SK-N-SH treated with all-trans-retinoic acid at 6 μM for 48 hours (cell line): Measurements from ENCODE around the gene HTT.

Experiments used
- ARNTL ChIP-seq: fragments of 450-650 bp; formaldehyde crosslinking; IDR thresholded peaks from 2 replicates; pipeline ENCODE4 v1.5.0; 2020; ENCODE audit warnings: low read depth, mild to moderate bottlenecking, moderate library complexity, borderline replicate concordance
- SNAI2 ChIP-seq: fragments of 250-450 bp; sonication (Bioruptor Pico); IDR thresholded peaks from 2 replicates; pipeline ENCODE4 v1.5.0; 2020; ENCODE audit warnings: mild to moderate bottlenecking, moderate library complexity
- TCF4 ChIP-seq: fragments of 250-450 bp; sonication (Bioruptor Pico); IDR thresholded peaks from 2 replicates; pipeline ENCODE4 v1.8.0; 2021; ENCODE audit warnings: mild to moderate bottlenecking, moderate library complexity, borderline replicate concordance
- ZC3H10 ChIP-seq: fragments of 250-450 bp; sonication (Bioruptor Pico); IDR thresholded peaks from 2 replicates; pipeline ENCODE4 v1.5.1; 2021; ENCODE audit warnings: mild to moderate bottlenecking, moderate library complexity
- ZFP3 ChIP-seq: fragments of 250-450 bp; sonication (Bioruptor Pico); IDR thresholded peaks from 2 replicates; pipeline ENCODE4 v1.5.0; 2020; ENCODE audit warnings: mild to moderate bottlenecking, moderate library complexity

DNA sequence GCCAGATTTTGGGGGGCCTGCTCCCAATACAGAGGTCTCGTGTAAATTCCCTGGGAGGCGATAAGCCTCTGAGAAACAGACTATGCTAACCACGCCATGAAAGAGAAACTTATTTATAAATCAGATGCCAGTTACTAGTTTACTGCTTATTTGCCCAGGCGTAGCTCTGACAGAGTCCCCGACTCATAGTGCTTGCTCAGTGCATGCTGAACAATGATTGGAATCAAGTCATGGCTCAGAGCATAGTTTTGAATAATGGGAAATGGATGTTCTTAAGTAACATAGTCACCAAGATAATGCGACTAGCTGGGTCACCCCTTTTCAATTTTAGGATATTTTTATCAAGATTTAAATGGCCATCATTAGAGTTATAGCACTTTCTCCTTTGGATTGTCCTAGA lies 39.9 kb downstream of the HTT start:
- TF ChIP-seq ARNTL (CRISPR knock-in tag) (no peak), ZFP3 (CRISPR knock-in tag) (no peak), SNAI2 (CRISPR knock-in tag) (no peak), TCF4 (CRISPR knock-in tag) (no peak), ZC3H10 (no peak)
